Left forelimb (tissue), 1 donor: ENCODE results near the gene MYO1F.
A peak's percentile ranks its signal among the peaks of the same experiment; 100 is the strongest.
"Not testable (repeated sequence)": the region's sequence is repeated elsewhere in the genome, so short reads cannot be mapped to it uniquely, and the experiment has no call there.

Experiments used
- DNase-seq: peaks from one replicate; pipeline ENCODE4 v3.0.0-alpha.2; 2018; ENCODE audit warnings: low spot score

Gene MYO1F

GRCh38 chr19:8600064-8600463 is 22.8 kb upstream of the MYO1F start:
- DNase-seq = no peak

- no peak for DNase-seq
Observed at GRCh38 chr19:8596168-8596567, 18.9 kb upstream of the MYO1F start.

GRCh38 chr19:8595651-8596050 is 18.4 kb upstream of the MYO1F start:
- DNase-seq = no peak

DNA sequence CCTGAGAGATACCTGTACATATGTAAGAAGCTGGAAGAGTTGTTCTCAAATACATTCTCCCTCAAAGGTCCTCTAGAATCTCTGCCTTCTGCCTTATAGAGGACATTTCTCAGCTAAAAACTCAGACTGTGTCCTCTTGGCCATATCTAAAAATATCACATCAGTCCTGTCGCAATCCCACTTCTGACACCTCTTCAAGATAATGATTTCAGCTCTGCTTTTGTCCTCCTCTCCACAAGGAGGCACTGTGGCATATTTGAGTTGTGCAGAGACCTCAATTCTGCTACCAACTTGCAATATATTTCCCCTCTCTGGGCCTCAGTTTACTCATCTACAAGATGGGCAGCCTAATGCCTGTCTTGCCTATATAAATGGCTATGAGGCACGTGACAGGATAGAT is 16.7 kb upstream of the MYO1F start:
- no peak for DNase-seq

DNA sequence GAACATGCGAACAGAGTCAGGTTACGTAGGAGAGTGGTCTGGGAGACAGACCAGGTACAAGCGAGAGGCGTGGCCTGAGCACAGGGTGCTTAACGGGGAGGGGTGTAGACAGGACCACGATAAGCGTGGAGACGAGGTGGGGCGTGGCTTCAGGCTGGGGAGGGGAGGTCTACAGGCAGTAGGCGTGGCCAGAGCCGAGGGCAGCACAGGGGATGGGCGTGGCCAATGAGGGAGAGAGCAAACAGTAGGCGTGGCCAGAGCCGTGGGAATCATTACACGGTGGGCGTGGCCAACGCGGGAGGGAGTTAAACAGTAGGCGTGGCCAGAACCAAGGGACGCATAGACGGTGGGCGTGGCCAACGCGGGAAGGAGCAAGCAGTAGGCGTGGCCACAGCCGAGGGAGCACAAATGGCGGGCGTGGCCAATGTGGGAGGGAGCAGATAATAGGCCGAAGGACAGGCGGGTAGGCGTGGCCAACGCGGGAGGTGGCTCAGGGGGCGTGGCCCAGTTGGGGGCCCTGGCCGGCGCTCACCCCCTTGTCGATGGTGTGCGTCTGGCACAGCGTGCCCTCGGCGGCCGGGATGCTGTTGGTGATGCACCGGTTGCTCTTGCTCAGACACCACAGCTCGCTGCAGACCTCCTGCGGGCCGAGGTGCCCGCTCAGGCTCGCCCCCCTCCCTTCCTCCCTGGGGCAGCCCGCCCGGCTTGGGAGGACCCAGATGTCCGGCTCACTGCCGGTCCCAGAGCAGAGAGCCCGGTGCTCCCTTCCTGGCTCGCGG is 15.2 kb upstream of the MYO1F start:
- DNase-seq = peak; percentile 97

DNA sequence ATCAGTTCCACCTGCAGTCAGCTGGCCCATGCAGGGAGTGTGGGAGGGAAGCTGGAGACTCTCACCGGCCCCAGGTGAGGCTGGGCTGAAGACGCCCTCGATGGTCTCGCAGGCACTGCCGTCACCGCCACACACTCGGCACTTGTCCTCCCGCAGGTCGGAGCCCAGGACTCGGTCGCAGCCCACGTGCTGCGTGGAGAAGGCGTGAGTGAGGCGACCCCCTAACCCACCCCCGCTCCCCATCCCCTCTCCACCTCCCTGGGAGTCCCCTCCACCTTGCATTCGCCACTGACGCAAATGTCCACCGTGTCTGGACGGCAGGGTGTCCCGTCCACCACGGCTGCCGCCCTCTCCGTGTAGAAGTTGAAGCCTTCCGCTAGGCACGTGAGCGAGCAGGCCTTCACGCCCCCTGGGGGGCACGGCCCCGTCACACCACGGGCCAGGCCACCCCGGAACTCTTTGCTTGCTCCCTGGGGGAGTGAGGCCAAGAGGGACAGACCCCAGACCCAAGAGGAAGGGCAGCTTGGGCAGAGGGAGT is 12.0 kb upstream of the MYO1F start:
- DNase-seq = no peak

DNA sequence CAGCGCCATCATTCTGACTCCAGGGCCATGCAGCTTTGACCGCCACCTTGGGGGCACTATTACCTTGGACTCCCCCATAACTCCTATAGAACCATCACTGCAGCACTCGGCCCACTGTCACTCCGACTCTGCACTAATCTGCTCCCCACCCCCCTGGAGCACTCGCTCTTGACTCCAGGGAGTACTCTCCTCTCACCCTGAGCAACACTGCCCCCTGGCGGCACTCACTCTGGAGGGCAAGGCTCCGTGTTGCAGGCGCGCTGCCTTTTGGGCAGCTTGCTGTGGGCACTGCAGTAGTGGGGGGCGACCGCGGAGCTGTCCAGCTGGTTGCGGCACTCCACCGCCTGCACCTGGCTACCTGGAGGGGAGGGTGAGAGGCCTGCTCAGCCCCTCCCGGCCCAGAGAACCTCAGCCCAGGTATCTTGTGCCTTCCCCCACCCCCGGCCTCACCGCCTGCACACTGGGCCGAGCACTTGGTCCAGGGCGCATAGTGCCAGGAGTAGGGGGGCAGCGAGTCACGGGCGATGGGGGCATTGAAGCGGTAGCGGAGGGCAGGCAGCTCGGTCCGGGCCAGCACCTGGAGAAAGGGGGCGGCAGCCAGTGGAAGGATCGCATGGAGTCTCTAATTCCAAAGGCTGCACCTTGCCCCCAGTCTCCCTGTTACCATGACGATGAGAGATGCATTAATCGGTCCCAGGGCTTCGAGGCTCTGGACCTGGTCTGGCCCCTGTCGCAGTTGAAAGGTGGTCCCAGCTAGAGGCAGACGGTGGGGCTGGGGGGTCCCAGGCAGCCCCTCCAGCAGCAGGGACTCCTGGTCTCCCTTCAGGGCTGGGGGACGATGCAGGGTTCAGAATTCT is 8.9 kb upstream of the MYO1F start:
- DNase-seq = no peak

- DNase-seq = no peak
Observed at GRCh38 chr19:8584965-8585893, 8.0 kb upstream of the MYO1F start.

DNA sequence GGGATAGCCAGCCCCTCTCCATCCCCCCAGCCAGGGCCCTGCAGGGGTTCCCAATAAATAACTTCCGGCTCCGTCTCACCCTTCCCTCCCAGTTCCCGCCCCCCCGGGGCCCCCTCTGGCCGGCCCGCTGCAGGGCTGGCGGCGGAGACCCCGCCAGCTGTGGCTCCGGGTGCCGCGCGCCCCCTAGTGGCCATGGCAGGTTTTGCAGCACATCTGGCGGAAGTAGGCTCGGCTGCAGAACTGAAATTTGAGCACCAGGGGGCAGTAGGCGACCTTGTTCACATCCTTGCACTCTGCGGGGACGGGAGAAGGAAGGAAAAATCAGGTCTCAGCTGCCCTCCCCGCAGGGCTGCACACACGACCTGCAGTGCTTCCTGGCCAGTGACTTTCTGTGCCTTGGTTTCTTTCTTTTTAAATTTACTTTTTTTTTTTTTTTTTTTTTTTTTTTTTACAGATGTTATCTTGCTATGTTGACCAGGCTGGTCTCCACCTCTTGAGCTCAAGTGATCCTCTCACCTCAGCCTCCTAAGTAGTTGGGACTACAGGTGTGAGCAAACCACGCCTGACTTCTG is 3.6 kb upstream of the MYO1F start:
- peak; percentile 89 for DNase-seq

- DNase-seq = peak; percentile 82
Observed at GRCh38 chr19:8578642-8579265, 1.5 kb upstream of the MYO1F start.

DNA sequence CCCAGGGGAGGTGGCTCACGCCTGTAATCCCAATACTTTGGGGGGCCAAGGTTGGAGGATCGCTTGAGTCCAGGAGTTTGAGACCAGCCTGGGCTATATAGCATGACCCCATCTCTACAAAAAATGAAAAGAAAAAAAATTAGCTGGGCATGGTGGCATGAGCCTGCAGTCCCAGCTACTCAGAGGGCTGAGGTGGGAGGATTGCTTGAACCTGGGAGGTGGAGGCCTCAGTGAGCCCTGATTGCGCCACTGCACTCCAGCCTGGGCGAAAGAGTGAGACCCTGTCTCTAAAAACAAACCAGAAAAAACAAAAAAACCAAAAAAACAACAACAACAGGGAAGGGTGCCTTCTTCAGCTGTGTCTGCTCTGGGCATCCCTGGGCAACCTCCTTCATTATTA is 499 bp upstream of the MYO1F start:
- DNase-seq = no peak

GRCh38 chr19:8576273-8576993 is 809 bp downstream of the MYO1F start:
- DNase-seq = no peak

GRCh38 chr19:8575467-8575997 is 1.7 kb downstream of the MYO1F start:
- no peak for DNase-seq

- not testable (repeated sequence) for DNase-seq
Observed at GRCh38 chr19:8574619-8574922, 2.7 kb downstream of the MYO1F start.

DNA sequence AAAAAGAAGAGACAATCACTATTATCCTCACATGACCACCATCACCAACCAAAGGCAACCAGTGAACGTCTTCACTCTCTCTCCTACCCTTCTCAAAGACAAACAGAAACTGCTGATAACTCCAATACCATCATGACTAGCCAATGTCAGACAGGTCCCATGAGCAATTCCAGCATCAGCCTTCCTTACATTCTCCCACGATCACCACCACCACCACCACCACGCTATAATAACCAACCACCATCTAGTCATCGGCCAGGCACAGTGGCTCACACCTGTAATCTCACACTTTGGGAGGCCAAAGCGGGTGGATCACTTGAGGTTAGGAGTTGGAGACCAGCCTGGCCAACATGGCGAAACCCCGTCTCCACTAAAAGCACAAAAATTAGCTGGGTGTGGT is 3.9 kb downstream of the MYO1F start:
- no peak for DNase-seq

DNA sequence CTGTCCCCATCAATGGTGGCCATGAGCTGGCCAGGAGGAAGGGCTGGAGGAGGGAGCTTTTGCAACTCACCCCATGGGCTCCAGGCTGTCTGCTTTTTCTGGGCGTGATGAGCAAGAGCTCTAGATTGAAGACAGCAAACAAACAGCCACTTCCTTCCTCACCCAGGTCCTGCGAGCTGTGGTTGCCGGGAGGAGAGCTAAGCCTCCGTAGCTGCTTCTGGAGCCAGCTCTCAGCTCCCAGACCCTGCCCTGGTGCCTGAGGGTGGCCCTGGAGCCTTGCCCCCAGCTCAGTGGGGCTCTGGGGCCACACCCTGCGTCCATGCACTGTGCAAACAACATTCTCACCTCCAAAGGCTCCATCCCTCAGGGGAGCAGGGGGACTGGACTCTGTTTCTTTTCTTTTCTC is 6.2 kb downstream of the MYO1F start:
- no peak for DNase-seq

GRCh38 chr19:8569066-8569771 is 8.0 kb downstream of the MYO1F start:
- DNase-seq = no peak

DNA sequence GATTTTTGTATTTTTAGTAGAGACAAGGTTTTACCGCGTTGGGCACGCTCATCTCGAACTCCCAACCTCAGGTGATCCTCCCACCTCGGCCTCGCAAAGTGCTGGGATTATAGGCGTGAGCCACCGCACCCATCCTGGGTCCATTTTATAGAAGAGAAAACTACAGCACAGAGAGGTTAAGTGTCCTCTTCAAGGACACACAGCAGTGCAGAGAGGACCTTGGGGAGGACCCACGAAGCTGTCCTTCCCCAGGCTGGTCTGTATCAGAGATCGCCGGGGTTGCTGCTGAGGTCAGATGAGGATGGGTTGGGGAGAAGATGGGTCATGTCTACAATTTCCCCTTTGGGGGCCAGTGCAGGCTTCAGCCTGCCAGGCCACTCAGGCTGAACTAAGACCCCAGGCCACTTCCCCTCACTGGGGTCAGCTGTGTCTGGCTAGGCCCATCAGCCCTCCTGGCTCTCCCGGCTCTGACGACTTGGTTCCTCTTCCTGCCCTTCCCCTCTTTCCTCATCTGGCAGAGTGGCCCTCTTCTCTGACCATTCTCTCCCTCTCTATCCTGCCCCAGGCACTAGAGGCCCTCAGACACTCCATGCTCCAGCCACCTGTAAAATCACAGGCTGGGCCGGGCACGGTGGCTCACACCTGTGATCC is 9.6 kb downstream of the MYO1F start:
- no peak for DNase-seq

- no peak for DNase-seq
Observed at GRCh38 chr19:8566855-8567254, 10.4 kb downstream of the MYO1F start.
